KMS-11 (cell line): ENCODE results near the gene OR1I1.
"Not testable (repeated sequence)": the region's sequence is repeated elsewhere in the genome, so short reads cannot be mapped to it uniquely, and the experiment has no call there.

Source experiments
- H2AFZ ChIP-seq: fragments of 200-600 bp; sonication (generic); 2 replicates; pipeline ENCODE4 v1.6.1; 2016; ENCODE audit warnings: antibody characterized with exemption, mixed run types, low read depth
- H3K27ac ChIP-seq: fragments of 200-600 bp; sonication (generic); 2 replicates; pipeline ENCODE4 v1.6.1; 2016; ENCODE audit warnings: mild to moderate bottlenecking, mixed run types
- H3K27me3 ChIP-seq: fragments of 200-600 bp; sonication (generic); 2 replicates; pipeline ENCODE4 v1.6.1; 2017; ENCODE audit warnings: mild to moderate bottlenecking, low read depth, mixed run types, moderate library complexity; ENCODE audit not compliant: insufficient read depth
- H3K36me3 ChIP-seq: fragments of 200-600 bp; sonication (generic); 2 replicates; pipeline ENCODE4 v1.6.1; 2017; ENCODE audit warnings: mild to moderate bottlenecking, mixed run types; ENCODE audit not compliant: insufficient read depth
- H3K4me1 ChIP-seq: fragments of 200-600 bp; sonication (generic); 2 replicates; pipeline ENCODE4 v1.6.1; 2016; ENCODE audit warnings: mild to moderate bottlenecking, low read depth, mixed run types; ENCODE audit not compliant: poor library complexity, severe bottlenecking
- H3K4me2 ChIP-seq: fragments of 200-600 bp; sonication (generic); 2 replicates; pipeline ENCODE4 v1.7.0; 2016; ENCODE audit warnings: mild to moderate bottlenecking, mixed run types
- H3K4me3 ChIP-seq: fragments of 200-600 bp; sonication (generic); IDR thresholded peaks from 2 replicates; pipeline ENCODE4 v1.6.1; 2017; ENCODE audit warnings: low read depth, low read length, mixed read lengths; ENCODE audit not compliant: insufficient read depth
- H3K79me2 ChIP-seq: fragments of 200-600 bp; sonication (generic); 2 replicates; pipeline ENCODE4 v1.6.1; 2016; ENCODE audit warnings: low read depth, mixed run types; ENCODE audit not compliant: insufficient read depth
- H3K9ac ChIP-seq: fragments of 200-600 bp; sonication (generic); 2 replicates; pipeline ENCODE4 v1.6.1; 2016; ENCODE audit warnings: mild to moderate bottlenecking, mixed run types
- H4K20me1 ChIP-seq: fragments of 200-600 bp; sonication (generic); 2 replicates; pipeline ENCODE4 v1.6.1; 2016; ENCODE audit warnings: mild to moderate bottlenecking, mixed run types; ENCODE audit not compliant: insufficient read depth
- CTCF ChIP-seq: fragments of 200-600 bp; sonication (generic); conservative IDR thresholded peaks from 2 replicates; pipeline ENCODE4 v1.6.1; 2017; ENCODE audit warnings: low read depth, mild to moderate bottlenecking, antibody characterized with exemption, low read length, moderate library complexity, mixed read lengths

OR1I1 gene

GRCh38 chr19:15048885-15049541 is 33.0 kb upstream of the OR1I1 start, which contains the start of gene CASP14:
TSS of gene CASP14 (plus strand) at chr19:15049480. CDS start at chr19:15052252, 2,772 bp downstream.
- H2AFZ ChIP-seq = no peak within 1 kb of the TSS
- no peak within 1 kb of the TSS for H3K27ac ChIP-seq
- H4K20me1 ChIP-seq = no peaks in the 10 kb centered on the region
- TF ChIP-seq CTCF = no peak
- no peak within 1 kb of the TSS for H3K4me2 ChIP-seq
- H3K79me2 ChIP-seq = no peaks in the 10 kb centered on the region
- H3K36me3 ChIP-seq = no peaks in the 10 kb centered on the region
- no peaks in the 10 kb centered on the region for H3K4me1 ChIP-seq
- H3K4me3 ChIP-seq = no peak within 1 kb of the TSS
- H3K27me3 ChIP-seq = peaks cover 3% of the 10 kb centered on the region; the same call in 1 of the 2 replicates
- no peak within 1 kb of the TSS for H3K9ac ChIP-seq

DNA sequence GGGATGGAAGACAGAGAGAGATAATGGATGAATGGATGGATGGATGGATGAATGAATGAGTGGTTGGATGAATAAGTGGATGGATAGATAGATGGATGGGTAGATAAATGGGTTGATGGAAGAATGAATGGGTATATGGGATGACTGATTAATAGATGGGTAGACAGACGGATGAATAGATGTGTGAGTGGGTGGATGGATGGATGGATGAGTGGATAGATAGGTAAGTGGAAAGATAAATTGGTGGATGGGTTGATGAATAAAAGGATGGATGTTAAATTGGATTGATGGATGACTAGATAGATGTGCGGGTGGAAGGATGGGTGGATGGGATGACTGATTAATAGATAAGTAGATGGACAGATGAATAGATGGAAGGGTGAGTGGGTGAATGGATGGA is 31.4 kb upstream of the OR1I1 start:
- no peak overlapping the region for H3K9ac ChIP-seq
- no peaks in the 10 kb centered on the region for H3K4me1 ChIP-seq
- no peaks in the 10 kb centered on the region for H4K20me1 ChIP-seq
- H3K27ac ChIP-seq = no peak overlapping the region
- H2AFZ ChIP-seq = no peak overlapping the region
- H3K4me2 ChIP-seq = no peak overlapping the region
- no peaks in the 10 kb centered on the region for H3K79me2 ChIP-seq
- no peak for TF ChIP-seq CTCF
- no peak overlapping the region for H3K4me3 ChIP-seq
- H3K36me3 ChIP-seq = no peaks in the 10 kb centered on the region
- H3K27me3 ChIP-seq = peaks cover 3% of the 10 kb centered on the region; the same call in 1 of the 2 replicates

- no peak overlapping the region for H3K4me3 ChIP-seq
- no peaks in the 10 kb centered on the region for H3K4me1 ChIP-seq
- no peak overlapping the region for H3K27ac ChIP-seq
- no peaks in the 10 kb centered on the region for H4K20me1 ChIP-seq
- TF ChIP-seq CTCF = no peak
- no peaks in the 10 kb centered on the region for H3K79me2 ChIP-seq
- H2AFZ ChIP-seq = no peak overlapping the region
- no peaks in the 10 kb centered on the region for H3K36me3 ChIP-seq
- H3K9ac ChIP-seq = no peak overlapping the region
- H3K4me2 ChIP-seq = no peak overlapping the region
- H3K27me3 ChIP-seq = peaks cover 9% of the 10 kb centered on the region
Measured at GRCh38 chr19:15062036-15062435, 20.0 kb upstream of the OR1I1 start.

DNA sequence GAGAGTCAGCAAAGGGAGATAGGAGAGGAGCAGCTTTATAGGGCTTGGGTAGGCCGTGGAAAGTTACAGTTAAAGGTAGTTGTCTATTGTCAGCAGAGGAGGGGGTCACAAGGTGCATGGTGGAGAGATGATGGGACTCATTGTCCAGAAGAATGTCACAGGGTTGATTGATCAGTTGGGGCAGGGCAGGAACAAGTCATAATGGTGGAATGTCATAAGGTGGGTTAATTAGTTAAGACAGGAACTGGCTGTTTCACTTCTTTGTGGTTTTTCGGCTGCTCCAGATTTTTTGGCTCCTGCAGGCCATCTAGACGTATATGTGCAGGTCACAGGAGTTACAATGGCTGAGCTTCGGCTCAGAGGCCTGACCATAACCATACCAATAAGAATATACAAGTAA is 11.6 kb upstream of the OR1I1 start:
- not testable (repeated sequence) for H4K20me1 ChIP-seq, H3K4me2 ChIP-seq, H3K36me3 ChIP-seq, H3K79me2 ChIP-seq, H3K9ac ChIP-seq, H3K27me3 ChIP-seq, H3K4me1 ChIP-seq, H3K27ac ChIP-seq, H2AFZ ChIP-seq, H3K4me3 ChIP-seq

GRCh38 chr19:15072930-15073647 is 8.9 kb upstream of the OR1I1 start:
- H3K4me3 ChIP-seq = no peak overlapping the region
- no peaks in the 10 kb centered on the region for H4K20me1 ChIP-seq
- H3K79me2 ChIP-seq = no peaks in the 10 kb centered on the region
- no peak overlapping the region for H2AFZ ChIP-seq
- H3K9ac ChIP-seq = no peak overlapping the region
- TF ChIP-seq CTCF = no peak
- no peaks in the 10 kb centered on the region for H3K36me3 ChIP-seq
- no peak overlapping the region for H3K27ac ChIP-seq
- no peaks in the 10 kb centered on the region for H3K4me1 ChIP-seq
- no peak overlapping the region for H3K4me2 ChIP-seq
- no peaks in the 10 kb centered on the region; the same call in 1 of the 2 replicates for H3K27me3 ChIP-seq
